GM19372 (cell line): Measurements from ENCODE around the gene MEX3D.

Source experiments
- ATAC-seq: cut with Tn5 transposase; IDR thresholded peaks from one replicate; pipeline ENCODE4 v1.9.1; 2021; ENCODE audit warnings: mild to moderate bottlenecking, low read depth, moderate library complexity; ENCODE audit not compliant: unreplicated experiment

Gene MEX3D

DNA sequence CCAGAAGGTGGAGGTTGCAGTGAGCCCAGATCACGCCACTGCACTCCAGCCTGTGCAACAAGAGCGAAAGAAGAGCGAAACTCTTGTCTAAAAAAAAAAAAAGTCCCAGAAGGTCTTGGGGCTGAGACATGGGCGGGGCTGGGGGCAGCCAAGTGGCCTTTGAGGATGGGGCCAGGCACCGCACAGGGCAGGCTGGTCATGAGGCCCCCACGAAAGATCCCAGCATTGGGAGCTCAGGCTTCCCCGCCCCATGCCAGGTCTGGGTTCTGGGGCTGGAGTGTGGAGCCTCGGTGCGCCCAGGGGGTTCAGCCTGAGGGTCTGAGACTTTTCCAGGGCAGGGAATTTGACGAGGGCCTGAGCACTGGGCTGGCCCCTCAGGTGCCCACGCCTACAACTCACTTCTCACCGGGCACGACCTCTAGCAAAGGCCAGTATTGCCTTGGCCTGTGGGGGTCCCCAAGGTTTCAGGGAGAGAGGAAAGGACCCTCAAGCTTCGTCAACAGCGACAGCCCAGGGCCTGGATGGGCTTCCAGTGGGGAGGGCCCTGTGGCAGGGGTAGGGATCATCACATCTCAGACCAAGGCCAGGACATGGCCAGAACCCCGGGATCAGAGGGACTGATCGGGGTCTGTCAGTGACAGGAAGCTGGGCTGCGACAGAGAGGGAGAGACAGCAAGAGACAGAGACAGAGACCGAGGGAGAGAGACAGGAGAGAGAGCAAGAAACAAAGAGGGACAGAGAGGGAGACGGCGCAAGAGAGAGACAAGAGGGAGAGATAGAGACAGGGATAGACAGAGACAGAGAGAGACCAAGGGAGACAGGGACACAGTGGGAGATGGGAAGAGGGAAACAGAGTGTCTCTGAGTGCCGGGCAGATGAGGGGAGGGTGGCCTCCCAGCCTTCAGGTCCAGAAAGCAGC, 7.5 kb upstream of the MEX3D start:
- ATAC-seq, result no peak

DNA sequence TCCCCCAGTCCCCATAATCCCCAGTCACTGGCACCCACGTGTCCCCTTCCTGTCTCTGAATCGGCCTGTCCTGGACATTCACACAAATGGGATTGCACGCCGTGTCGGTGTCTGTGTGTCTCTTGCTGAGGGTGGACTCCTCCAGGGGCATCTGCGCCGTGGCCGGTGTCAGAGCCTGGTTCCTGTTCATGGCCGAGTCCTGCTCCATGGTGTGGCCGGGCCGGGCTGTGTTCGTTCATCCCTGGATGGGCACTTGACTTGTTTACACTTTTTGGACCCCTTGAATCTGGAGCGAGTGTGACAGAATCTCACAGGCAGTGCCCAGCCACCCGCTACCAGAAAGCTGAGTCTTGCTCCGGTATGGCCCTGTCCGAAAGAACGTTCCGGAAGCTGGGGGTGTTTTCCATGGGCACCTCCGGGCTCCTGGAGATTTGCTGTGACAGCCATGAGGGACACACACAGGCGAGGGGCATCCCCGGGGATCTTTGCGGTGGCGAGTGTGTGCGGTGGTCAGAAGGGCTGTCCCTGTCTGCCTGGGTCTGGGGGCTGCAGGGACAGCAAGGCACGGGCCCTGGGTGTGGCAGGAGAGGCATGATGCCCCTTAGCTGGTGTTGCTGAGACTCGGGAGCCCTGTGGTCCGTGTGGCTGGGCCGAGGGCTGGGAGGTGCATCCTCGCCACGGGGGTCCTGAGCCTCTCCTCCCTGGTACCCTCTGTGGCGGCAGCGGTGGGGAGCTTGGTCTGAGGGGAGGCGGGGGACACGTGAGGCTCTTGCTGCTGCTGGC, 6.4 kb upstream of the MEX3D start:
- no peak for ATAC-seq

DNA sequence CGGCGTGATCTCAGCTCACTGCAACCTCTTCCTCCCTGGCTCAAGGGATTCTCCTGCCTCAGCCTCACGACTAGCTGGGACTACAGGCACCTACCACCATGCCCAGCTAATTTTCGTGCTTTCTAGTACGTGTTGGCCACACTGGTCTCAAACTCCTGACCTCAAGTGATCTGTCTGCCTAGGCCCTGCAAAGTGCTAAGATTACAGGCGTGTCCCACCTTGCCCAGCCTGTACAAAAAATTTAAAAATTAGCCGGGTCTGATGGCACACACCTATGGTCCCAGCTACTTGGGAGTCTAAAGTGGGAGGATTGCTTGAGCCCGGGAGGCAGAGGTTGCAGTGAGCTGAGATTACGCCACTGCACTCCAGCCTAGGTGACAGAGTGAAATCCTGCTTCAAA, 4.7 kb upstream of the MEX3D start:
- ATAC-seq, result no peak

DNA sequence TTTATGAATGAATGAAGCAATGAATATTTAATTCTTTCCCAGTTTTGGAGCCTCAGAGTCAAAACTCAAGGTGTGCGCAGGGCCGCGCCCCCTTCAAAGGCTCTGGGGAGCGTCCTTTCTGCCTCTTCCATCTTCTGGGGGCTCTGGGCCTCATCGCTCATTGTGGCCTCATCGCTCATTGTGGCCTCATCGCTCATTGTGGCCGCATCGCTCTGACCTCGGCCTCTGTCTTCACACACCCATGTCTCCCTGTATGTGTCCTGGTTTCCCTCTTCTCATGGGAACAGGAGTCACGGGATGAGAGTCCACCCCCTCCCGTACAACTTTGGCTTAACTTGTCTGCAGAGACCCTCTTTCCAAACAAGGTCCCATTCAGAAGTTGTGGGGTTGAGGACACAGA, 3.2 kb upstream of the MEX3D start:
- no peak for ATAC-seq

DNA sequence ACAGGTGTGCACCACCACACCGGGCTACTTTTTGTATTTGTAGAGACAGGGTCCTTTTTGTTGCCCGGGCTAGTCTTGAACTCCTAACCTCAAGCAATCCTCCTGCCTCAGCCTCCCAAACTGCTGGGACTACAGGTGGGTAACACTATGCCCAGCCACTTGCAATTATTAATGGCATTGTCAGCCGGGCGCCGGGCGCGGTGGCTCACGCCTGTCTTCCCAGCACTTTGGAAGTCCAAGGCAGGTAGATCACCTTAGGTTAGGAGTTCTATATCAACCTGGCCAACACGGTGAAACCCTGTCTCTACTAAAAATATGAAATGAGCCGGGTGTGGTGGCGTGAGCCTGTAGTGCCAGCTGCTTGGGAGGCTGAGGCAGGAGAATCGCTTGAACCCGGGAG, 2.7 kb upstream of the MEX3D start:
- ATAC-seq, result no peak

DNA sequence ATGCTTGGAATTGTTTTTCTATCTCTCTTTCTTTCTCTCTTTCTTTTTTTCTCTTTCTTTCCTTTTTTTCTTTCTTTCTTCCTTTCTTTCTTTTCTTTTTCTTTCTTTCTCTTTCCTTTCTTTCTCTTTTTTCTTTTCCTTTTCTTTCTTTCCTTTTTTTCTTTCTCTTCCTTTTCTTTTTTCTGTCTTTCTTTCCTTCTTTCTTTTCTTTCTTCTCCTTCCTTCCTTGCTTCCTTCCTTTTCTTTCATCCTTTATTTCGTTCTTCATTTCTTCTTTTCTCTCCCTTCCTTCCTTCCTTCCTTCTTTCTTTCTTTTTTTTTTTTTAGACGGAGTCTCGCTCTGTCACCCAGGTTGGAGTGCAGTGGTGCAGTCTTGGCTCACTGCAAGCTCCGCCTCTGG, 1.9 kb upstream of the MEX3D start:
- ATAC-seq, result no peak

DNA sequence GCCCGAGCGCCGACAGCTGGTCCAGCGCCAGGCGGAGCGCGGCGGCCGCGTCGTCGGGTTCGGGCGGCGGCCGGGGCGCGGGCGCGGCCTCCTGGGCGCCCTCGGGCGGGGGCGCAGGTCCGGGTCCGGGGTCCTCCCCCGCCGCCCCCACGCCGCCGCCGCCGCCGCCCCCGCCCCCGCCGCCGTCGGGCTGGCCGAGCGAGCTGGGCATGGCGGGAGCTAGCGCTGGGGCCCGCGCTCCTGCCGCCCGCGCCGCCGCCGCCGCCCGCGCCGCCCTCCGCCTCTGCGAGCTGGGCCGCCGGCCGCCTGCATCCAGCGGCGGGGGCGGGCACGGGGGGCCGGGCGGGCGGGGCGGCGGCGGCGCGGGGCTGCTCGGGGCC, 287 bp downstream of the MEX3D start:
- peak; percentile 20 for ATAC-seq

DNA sequence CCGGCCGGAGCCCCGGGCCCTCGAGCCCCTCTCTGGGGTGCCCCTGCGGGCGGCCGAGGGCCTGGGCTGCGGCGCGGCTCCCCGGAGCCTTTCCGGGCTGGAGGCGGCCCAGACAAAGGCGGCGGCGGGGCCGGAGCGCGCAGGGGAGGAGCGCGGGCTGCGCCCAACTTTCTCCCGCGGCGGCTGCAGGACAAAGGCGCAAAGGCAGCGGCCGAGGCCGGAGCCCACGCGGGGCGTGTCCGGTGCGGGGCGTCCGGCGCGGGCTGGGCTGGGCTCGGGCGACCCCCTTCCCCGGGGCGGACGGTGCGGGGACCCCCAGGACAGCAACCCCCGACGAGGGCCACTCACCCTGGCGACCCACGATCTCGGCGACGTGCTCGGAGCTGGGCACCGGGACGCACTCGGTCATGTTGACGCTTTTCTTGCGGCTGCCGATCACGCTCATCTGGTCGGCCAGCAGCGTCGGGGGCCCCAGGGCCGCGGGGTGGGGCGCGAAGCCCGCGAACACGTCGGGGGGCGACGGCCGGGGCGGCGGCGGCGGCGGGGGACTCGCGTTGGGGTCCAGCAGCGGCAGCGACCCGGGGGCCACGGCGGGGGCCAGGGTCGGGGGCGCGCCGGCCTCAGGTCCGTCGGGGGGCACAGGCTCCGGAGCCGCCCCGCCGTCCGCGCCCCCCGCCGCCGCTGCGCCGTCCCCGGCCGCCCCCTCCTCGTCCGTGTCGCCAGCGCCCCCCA, 843 bp downstream of the MEX3D start:
- ATAC-seq, result no peak

DNA sequence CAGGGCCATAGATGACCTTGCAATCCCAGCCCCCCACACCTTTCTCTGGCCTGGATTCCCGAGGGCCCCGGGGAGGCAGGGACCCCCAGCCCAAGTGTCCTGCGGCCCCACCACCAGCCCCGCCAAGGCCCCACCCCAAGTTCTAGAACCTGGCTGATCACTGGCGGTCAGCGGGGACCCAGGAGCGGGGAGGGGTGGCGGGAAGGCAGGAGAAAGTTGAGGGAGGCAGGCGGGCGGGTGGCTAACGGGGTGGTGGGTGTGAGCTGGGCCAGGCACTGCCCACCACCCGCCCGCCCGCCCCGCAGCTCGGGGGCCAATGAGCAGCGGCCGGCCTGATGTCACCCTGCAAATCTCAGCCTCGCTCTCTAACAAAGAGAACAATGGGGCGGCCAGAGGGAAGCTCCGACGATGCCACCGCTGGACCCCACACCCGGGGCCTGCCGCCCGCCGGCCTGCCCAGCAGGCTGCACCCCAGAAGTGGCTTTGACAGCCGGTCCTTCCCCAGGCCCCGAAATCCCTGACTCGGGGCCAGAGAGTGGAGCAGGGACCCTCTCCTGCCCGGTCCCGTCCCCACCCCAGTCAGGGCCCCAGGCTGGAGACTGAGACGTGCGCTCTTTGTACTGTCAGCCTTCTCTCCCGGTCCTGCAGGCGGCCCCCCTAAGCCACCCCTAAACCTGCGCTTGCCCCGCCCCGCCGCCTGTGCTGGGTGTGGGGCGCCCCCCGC, 1.6 kb downstream of the MEX3D start:
- no peak for ATAC-seq

DNA sequence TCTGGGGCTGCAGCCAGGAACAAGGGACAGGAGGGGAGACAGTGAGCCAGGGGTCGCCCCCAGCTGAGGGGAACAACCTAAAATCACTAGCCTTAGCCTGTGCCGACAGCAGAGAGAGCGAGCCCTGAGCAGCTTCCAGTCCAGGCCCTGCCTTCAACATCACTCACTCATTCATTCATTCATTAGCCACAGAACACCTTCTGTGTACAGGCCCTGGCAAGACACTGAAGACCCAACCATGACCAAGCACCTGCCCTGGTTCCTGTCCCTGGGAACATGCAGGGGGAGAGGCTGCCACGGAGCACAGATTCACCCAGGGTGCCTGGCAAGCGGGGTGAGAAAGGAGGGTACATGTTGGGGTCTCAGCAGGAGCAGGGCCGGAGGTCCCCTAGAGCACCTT, 4.9 kb downstream of the MEX3D start:
- no peak for ATAC-seq

DNA sequence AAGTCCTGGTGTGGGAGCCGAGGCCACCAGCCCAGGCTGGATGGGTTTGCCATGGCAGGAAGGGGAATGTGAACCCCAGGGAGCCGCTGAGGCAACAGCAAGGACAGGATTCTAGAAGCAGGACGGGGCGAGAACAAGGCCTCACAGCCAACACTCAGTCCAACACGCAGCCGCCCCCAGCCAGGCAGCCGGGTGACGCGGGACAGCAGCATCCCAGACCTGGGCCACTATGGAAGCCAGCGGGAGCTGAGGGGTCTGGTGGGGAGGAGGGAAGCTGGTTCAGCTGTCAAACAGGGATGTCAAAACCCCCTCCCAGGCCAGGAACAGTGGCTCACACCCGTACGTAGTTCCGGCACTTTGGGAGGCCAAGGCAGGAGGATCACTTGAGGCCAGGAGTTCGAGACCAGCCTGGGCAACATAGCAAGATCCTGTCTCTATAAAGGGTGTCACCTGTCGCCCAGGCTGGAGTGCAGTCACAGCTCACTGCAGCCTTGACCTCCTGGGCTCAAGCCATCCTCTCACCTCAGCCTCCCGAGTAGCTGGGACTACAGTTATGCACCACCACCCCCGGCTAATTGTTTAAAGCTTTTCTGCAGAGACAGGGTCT, 6.8 kb downstream of the MEX3D start:
- ATAC-seq, result no peak

DNA sequence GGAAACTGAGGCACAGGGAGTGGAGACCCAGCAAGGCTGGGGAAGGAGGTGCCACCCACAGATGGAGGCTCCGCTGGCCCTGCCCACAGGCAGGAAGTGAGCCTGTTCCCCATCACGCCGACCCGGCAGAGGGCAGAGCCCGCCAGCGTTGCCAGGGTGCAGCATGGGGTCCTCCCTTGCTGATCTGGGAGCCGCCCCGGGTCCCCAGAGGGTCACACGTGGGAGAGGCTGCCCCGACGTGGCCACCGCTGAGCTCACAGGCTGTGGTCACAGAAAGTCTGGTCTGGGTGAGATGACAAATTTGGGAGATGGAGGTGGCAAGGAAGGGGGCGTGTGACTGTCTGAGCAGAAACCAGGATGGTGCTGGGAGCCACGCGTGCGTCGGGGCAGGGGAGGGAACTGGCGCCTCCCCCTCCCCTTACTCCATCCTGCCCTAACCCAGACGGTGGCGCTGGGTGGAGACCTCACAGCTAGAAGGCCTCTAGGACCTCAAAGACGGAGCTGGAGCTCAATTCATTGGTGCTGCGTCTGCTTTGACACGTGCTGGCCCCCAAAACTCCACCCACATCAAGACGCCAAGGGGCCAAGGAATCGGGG, 7.7 kb downstream of the MEX3D start:
- ATAC-seq, result no peak

DNA sequence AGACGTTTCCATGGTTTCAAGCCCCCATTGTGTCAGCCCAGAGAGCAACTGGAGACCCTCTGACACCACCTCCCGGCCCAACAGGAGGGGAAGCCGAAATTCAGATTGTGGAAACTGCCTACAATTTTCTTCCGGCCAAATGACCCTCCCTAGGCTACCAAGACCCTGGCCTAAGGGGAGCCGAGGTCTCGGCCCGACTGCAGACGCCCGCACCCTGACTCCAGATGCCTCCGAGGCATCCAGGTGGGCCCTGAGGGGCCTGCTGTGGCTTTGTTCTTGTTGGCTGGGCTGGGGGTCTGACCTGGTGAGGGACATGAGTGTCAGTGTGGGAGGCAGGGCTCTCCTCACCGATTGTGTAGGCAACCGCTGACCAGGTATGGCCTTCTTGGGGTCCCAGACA, 9.6 kb downstream of the MEX3D start:
- no peak for ATAC-seq

DNA sequence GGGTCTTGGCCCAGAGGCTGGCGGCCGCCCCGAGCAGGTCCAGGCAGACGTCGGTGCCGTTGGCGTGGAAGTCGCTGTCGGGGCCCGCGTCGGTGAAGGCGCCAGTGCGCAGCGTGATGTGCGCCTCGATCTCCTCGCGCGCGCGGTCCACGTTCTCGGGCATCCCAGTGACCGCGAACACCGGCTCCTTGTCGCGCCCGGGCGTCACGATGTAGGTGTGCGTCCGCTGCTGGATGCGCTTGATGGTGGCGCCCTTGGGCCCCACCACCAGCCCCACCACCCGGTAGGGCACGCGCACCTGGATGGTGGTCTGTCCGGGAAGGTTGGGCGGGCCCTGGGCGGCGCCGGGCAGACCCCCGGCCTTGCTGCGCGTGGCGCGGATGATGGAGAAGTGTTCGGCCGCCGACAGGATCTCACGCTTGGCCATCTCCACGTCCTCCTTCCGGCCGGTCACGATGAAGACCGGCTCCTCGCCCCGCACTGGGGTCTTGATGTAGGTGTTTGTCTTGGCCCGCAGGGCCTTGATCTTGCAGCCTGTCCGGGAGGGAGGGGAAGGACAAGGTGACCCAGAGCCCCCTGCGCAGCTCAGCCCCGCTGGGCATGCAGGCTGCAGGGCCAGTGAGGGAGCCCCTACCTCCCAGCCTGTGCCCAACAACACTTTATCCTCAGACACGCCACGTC, 11.6 kb downstream of the MEX3D start:
- ATAC-seq, result no peak

DNA sequence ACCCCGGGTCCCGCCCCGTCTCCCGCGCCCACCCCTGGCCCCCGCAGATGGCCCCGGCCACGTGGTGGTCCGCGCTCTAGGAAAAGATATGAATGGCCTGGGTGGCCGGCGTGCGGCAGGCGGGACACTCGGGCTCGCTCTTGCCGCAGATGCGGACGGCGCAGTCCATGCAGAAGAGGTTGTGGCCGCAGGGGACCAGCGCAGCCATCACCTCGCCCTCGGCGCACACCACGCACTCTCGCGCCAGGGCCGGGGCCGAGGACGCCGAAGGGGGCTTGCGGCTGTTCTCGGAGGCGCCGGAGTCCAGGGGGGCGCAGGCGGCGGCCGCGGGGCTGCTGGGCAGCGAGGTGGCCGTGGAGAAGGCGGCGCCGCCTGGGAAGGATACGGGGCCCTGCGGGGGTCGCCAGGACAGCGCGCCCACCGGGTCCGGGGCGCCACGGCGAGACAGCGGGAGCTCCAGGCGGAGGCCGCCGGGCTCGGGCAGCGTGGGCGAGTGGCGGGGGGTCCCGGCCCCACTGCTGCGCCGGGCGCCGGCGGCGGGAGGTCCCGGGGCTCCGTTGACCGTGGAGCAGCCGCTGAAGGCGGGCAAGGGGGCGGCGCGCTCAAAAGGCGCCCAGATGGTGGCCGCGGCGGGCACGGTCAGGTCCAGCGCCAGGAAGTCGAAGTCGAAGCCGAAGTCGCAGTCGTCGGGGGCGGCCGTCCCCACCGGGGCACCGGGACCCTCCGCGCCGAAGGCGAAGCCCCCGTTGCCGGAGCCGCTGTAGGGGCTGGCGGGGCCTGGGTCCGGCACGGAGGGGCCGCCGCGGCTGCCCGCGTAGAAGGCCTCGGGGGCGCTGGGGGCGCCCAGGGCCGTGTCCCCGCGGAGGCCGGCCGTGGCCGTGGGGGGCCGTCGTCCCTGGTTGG, 12.4 kb downstream of the MEX3D start:
- no peak for ATAC-seq

DNA sequence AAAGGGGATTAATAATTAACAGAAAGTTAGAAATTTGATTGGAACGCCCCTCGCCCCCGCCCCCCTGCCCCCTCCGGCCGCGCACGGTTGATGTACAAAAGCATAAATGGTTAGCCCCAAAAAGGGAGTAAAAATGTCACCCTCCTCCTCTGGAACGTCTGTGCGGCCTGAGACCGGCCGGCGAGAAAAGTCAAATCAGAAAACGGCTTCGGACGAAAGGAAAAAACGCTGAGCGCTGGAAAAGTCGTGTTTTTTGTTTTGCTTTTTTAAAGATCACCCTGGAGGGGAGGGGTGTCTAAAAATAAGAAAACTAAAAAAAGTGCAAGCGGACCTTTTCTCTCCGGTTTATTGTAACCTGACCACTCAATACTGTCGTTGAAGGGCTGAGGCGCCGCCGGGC, 13.2 kb downstream of the MEX3D start:
- no peak for ATAC-seq

DNA sequence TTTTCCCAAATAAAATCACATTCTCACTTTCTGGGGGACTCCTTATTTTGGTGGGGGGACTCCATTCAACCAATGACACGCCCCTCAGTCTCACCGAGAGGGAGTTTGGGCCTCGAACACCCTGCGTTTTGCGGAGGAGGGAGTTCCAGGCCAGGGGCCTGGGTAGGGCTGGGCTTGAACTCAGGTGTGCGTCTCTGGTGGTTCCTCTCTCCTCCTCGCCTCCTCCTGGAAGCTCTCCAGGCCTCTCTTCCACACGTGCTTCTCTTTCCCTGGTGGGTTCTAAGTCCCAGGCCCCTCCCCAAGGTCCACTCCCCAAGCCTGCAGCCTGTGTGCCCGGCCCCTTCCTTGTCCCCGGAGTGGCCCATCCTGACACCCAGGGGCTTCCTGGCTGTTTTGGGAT, 14.7 kb downstream of the MEX3D start:
- ATAC-seq, result no peak
